OCI-M1 (cell line): ENCODE data around the gene TLE2.

Source experiments
- DNase-seq: peaks from one replicate; lab custom pipeline; 2025; lab: John Stamatoyannopoulos, UW

The TLE2 gene

DNA sequence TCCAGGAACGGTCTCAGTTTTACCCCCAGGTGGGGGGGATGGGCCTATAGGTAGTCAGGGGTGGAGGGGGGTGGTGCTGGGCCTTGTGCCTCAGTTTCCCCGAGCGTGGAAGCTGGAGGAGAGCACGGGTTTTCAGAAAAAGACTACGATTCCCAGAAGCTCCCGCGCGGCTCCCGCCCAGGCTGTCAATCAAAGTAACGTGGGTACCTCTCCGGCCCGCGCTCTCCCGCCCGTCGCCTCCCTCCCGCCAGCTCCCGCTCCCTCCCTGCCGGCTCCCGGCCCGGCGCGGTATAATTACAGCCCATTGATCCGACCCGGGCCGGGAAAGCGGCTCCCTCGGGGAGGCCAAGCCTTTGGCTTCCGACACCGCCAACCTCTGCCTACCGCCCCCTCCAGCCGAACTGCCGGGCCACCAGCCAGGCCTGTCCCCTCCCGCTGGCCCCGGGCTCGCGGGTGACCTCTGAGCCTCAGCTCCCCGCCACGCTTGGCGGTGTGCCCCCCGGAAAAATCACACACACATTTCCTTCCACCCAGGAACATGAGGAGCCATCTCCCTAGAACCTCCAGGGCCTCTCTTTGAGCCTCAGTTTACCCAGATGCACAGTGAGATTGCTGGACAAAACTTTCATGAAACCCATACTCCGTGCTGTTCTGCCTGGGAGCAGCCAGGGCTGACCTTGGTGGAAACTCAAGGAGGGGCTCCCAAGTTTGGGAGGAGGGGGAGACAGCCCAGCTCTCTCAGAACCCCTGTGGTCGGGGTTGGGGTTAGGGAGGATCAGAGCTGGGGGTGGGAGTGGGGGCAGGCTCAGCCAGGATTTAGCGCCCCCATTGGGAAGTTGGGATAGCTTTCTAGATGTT, 7.3 kb upstream of the TLE2 start:
- DNase-seq = peak; percentile 86

DNA sequence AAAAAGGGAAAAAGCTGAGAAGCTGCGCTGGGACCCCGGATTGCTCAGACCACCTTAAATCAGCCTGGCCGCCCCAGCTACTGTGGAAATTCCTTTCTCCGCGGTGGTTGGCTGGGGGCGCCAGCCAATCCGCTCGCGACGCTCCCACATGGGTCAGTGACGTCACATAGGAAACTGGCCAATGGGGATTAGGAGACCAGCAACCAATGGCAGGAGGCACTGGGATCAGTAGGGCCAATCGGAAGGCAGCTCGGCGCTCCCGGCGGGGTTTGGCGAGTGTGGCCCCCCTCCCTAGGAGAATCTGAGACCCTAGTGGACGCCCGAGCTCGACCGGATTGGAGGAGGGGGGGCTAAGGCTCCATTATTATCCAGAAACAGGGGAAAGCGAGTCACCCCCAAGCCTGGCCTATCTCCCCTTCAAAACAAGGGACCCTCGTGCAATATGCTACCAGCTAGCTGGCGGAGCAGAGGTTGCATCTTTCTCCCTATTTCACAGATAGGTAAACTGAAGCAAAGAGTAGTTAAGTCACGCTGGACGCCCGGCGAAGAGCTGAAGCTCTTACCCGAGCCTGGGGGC, 6.5 kb upstream of the TLE2 start:
- DNase-seq = peak; percentile 97

DNA sequence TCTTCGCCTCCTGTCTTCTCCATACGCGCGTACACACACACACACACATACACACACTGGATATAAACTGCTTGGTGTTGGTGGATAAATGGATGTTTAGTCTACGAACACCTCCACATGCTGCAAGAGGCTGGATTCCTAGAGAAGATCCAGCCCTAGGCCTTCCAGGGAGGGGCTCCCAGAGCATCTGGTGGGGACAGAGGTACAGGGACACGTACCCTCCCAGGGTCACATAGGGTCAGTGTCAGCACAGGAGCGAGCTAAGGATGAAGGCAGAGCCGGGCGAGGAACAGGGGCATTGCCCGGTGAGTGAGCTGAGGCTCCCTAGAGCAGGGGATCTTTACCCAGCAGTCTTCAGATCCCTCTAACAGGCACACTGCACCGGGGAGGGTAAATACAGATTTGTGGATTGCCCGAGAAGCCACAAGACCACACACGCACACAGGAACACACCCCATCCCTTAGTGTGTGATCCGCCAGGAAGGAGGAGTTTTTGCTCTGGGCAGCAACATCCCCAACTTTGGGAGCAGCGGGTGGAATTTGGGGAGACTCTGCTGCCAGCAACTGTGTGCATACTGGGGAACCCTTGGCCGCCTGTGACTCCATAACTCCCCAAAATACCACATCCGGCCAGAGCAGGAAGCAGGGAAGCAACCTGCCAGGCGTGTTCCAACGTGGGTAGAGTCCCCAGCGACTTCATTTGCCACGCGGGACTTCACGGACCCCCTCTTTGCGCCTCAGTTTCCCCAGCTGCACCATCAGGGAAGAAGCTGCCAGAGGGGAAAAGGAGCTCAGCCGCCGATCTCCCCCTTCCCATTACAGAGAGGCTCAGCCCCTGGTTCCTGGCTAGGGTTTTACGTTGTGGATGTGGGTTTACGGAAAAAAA, 5.8 kb upstream of the TLE2 start:
- peak; percentile 17 for DNase-seq

DNA sequence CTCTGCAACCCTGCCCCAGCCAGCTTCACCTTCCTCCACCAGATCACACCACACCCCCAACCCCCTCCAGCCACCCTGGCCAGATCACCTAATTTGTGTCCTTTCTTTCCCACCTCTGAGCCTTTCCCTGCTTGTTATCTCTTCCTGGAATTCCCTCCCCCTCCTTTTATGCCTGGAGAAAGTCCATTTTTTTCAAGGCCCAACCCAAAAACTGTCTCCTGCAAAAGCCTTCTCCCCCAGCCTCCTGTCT, 5.3 kb upstream of the TLE2 start:
- no peak for DNase-seq

DNA sequence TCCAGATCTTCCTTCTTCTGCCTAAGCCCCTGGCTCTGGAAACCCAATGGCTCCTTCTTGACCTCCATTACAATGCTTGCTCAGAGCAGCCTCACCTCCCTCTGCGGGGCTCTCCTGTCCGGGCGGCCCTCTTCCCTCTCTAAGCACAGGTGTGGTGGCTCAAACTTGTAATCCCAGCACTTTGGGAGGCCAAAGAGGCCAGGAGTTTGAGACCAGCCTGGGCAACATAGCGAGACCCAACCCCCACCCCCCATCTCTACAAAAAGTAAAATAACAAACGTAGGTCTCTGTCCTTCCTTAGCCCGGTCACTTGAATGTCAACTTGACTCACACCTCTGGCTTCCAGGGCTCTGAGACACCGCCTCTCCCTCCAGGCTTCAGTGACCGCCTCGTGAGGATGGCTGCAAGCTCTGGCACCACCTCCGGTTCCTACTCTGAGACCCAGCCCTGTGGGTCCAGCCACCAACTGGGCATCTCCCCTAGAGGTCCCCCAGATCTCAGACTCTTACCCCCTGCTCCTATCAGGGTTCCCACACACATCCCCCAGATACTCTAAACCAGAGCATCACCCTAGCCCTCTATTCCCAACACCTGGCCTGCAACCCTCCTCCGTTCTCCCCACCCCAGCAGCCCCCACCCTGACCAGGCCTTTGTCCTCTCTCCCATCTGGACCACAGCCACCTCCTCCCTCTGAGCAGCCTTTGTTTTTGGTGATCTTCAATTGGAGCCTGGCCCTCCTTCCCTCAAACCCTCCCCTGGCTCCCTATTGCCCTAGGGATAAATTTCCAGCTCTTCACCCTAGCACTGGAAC, 4.7 kb upstream of the TLE2 start:
- DNase-seq = no peak

DNA sequence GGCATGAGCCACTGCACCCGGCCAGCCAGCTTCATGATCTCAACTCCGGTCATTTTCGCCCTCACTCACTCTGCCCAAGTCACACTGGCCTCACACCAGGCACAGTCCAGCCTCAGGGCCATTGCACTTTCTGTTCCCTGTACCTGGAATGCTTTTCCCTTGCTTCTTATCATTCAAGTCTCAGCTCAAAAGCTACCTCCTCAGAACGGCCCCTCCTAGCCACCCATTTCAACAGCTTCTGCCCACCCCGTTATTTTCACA, 2.5 kb upstream of the TLE2 start:
- DNase-seq = no peak

DNA sequence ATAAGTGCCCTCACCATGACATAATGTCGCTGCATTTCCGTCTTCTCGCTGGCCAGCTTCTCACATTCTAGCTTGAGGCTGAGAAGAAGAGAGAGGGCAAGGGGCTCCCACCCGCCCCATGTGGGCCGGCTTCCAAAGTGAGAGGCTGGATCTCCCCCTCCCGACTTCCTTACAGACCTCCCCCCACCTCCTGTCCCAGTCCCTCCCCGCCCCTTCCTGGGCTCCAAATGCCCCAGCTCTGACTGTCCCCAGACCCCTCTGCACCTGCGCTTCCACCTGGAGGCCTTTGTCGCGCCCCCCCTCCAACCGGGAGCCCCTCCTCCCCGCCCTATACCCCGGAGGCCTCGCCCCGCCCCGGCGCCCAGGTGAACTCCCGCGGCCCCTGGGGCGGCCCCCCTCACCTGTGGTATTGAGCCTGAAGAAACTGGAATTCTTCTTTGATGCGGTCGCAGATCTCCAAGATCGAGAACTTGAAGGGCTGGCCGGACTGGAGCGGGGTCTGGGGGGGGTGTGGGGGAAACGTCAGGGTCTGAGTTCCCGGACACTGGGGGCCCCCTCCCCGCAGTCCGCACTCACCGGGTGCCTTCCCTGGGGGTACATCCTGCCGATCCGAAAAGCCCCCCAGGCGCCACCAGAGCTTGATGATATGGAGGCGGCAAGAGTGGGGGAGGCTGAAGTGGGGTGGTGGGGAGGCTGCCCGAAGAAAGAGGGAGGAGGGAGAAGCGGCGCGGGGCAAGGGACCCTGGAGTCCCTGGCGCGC, 595 bp downstream of the TLE2 start:
- DNase-seq = no peak

DNA sequence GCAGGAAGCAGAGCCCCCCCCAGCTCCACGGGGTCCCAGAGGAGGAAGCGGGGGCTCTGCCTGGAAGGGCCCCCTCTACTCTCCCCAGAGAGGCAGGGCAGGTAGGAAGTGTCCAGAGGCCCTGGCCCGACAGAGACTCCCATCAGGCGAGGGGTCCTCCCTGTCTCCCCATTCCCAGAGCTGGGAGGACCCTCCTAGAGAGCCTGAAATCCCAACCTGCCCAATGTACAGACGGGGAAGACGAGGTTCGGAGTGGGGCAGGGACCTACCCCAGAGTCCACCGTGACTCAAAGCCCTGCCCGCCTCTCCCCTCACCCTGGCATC, 1.1 kb downstream of the TLE2 start:
- no peak for DNase-seq

DNA sequence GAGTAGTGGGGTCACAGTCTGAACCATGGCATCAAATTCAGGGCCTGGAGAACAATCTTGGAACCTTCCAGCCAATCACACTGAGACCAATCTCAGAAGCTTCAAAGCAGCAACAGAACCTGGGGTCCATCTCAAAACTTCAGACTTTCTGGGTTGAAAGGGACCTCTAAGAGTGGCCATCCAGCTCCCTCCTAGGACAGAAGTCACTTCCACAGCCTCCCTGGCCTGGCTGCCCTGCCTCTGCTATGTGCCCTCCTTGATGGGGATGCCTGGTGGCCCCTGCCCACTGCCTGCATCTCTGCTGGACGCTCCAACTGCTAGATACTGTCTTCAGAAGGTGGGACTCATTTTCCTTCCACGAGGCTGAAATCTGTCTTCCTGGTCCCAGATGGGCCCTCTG, 1.8 kb downstream of the TLE2 start:
- DNase-seq = no peak

DNA sequence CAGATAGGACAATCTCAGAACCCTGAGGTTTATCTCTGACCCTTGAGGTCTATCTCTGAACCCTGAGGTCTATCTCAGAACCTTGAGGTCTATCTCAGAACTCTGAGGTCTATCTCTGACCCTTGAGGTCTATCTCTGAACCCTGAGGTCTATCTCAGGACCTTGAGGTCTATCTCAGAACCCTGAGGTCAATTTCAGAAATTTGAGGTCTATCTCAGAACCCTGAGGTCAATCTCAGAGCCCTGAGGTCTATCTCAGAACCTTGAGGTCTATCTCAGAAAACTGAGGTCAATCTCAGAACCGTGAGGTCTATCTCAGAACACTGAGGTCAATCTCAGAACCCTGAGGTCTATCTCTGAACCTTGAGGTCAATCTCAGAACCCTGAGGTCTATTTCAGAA, 2.3 kb downstream of the TLE2 start:
- no peak for DNase-seq

DNA sequence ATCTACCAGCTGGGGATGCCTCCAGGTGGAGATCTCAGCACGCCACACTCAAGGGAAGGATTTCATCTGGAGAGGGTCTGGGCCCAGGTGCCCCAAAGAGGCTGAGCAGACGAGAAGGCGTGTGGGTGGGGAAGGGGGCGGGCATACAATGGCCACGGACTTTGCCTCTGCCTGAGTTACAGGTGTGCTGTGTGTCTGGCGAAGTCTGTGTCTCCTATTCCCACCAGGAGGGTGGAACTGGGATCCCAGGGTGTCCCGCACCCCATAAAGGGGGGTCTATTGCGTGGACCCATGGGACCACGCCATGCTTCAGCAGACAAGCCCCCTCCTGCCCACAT, 3.6 kb downstream of the TLE2 start:
- DNase-seq = no peak

DNA sequence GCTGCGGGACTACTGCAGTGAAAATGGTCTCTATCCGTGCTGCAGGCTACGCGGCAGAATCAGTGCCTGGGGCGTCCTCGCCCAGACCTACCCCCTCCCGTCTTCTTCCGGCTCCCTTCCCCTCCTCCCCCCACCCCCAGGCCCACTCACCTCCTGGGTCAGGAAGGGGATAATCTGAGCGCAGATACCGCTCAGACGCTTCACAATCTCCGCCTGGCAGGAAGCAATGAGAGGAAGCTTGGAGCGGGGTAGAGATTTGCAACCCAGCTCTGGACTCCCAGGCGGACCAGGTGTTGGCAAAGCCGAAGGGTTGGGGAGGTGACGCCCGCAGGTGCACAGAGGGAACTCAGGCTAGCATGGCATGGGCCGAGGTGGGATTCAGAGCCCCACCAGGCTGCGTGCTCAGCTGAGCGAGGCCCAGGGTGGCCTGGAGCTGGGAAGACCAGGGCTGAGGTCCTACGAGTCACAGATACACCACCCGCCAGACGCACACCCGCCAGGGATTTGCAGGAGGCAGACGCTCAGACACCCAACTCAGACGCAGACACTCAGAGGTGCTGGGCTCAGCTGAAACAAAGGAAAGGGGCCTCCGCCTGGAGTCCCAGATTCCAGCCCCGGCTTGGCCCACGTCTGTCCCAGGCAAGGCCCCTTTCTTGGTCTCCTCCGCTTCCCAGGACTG, 4.1 kb downstream of the TLE2 start:
- no peak for DNase-seq

DNA sequence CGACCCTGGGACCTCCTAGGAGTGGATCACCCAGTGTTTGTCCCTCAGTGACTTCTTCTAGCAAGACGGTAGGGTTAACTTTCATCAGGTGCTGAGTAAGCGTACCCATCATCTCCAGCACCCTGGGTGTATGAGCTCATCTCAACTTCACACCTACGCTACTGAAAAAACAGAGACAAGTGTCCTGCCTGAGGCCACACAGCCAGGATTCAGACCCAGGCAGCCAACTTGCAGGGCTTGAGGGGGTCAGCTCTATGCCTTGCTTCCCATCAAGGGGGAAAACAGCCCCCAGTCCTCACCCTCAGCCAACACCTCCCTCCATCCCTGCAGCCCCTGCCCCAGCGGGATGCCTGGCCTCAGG, 4.6 kb downstream of the TLE2 start:
- no peak for DNase-seq

DNA sequence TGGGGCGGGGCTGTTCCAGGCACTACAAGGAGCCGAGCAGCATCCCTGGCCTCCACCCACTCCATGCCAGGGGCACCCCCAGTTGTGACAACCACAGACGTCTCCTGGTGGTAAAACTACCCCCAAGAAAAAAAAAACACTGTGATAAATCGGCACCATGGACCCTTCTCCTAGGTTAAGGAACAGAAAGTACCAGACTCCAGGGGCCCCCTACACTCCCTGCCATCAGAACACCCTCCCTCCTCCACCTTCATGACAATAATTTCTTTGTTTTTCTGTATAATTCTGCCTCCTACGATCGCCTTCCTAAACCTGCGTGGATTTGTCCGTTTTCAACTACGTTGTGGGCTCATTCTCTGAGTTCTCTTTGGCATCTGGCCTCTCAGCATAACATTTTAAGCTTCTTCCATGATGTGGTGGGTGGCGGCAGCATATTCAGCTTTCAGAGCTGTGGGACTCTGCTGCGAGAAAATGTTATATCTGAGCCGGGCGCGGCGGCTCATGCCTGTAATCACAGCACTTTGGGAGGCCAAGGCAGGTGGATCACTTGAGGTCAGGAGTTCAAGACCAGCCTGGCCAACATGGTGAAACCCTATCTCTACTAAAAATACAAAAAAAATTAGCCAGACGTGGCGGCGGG, 8.6 kb downstream of the TLE2 start:
- DNase-seq = no peak

DNA sequence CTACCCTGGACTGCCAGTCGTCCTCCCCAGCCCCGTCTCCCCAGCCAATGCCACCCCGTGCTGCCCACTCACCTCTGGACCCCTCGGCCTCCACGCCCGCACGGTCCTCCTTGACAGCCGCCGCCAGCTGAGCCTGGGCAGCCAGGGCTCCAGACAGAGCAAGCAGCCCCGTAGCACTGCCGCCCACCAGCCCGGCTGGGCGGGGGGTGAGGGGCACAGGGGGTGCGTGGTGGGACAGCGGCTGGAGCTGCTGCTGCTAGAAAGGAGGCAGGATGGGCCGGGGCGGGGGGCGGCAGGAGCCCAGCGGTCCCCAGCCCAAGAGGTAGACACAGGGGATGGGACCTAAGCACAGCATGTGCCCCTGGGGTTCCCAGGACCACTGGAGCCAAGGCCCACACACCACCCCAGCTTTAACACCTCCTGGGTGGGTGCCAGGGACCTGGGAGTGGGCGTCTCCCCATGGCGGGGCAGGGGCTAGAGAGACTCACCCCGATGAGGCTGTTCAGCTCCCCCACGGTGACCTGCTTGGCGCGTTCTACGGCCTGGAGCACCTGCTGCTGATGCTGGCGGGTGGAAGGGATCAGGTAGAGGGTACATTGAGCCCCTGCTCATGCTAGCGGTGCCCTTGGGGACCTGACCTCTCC, 9.7 kb downstream of the TLE2 start:
- DNase-seq = no peak

DNA sequence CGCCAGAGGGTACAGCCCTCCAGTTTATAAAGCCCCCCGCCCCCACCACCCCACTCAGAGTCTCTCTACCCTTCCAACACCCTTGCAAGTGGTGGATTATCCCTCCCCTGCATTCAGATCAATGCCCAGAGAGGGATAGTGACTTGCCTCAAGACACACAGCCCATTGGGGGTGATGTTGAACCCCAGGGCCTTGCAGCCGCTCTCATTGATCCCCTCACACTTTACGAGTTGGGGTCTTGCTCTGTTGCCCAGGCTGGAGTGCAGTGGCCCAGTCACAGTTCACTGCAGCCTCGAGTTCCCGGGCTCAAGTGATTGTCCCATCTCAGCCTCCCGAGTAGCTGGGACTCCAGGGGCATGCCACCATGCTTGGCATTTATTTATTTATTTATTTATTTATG, 11.2 kb downstream of the TLE2 start:
- no peak for DNase-seq

DNA sequence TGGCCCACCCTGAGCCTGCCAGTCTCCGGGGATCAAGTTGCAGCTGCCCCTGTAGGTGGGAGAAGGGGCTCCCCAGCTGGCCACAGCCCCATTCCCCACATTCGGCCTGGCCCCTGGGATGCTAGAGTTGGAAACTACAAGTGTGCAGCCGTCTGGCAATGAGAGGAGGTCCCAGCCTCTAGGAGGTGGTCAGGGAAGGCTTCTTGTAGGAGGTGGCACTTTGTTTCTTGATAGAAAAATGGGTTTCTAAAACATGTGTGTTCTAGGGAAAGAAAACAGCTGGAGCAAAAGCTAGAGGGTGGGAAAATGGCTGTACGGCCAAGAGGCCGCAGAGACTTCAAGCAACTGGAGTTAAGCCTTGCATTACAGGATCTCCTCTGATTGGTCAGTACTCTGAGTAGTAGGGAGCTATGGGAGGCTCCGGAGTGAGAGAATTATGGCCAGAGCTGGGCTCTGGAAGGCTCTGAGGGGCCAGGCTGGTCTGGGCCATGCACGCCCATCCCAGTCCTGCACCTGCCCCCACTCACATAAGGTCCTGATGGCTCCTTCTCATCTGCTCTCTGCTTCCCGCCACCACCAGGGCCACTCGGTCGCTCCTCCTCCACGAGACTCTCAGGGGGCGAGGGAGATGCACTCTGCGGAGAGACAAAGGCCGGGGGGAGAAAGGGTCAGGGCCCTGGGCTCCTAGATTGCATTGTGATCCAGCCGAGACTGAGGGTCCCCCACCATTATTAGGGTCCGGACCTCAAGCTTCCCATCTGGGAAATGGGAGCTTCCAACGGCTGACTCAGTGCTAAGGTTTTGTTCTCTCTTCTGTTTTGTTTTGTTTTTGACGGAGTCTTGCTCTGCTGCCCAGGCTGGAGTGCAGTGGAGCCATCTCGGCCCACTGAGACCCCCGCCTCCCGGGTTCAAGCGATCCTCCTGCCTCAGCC, 13.7 kb downstream of the TLE2 start:
- no peak for DNase-seq

DNA sequence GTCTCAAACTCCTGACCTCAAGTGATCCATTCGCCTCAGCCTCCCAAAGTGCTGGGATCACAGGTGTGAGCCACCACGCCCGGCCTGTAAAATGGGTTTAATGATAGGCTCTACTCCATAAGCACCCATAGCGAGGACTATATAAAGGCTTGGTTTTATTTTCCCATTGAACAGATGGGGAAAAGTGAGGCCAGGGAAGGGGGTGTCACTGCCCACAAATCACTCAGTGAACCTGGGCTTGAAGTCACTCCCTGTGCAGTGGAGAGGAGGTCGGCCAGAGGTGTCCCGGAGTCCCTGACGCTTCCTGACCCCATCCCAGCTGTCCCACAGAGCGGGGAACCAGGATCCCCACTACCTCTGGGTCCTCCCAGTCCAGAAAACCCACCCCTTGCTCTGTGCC, 14.9 kb downstream of the TLE2 start:
- no peak for DNase-seq

DNA sequence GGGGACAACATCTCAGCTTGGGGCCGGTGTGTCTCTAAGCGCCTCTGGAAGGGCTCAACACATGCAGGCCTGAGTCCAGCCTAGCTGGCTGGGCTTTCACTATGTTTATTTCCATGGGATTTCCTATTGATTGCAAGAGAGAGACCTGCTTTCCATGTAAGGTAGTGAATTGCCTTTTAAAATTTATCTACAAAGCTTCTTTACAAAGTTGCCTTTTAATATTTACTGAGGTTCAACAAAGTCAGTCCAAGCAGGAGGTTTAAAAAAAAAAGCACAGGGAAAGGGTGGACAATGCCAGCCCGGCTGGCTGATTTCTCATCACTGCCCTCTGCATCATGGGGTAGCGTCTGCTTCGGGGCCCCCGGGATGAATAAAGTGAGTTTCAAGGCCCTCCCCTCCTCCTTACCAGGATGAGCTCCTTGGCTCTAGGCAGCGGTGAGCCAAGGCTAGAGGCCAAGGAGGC, 15.8 kb downstream of the TLE2 start:
- DNase-seq = no peak
